BLaER1 treated with 17β-estradiol and CSF1 and Interleukin-3, amounts not matched to agents 10 nM and 100 nM (cell line): ENCODE measurements around the gene DNAJC5.

Source experiments
- H3K27ac ChIP-seq, 11 experiments: shearing (Covaris generic); formaldehyde crosslinking; 2 replicates each; pipeline ENCODE4 v1.8.1; 2022
- H3K27me3 ChIP-seq, 11 experiments: shearing (Covaris generic); formaldehyde crosslinking; 2 replicates each; pipeline ENCODE4 v1.8.1; 2022
- H3K36me3 ChIP-seq, 11 experiments: shearing (Covaris generic); formaldehyde crosslinking; 2 replicates each; pipeline ENCODE4 v1.8.1; 2022
- H3K4me1 ChIP-seq, 10 experiments: shearing (Covaris generic); formaldehyde crosslinking; 2 replicates each; pipeline ENCODE4 v1.8.1; 2022
- H3K4me2 ChIP-seq, 11 experiments: shearing (Covaris generic); formaldehyde crosslinking; 2 replicates each; pipeline ENCODE4 v1.8.1; 2022
- H3K4me3 ChIP-seq, 10 experiments: shearing (Covaris generic); formaldehyde crosslinking; 2 replicates each; pipeline ENCODE4 v1.8.1; 2022
- H3K9ac ChIP-seq, 11 experiments: shearing (Covaris generic); formaldehyde crosslinking; 2 replicates each; pipeline ENCODE4 v1.8.1; 2022
- H3K9me3 ChIP-seq, 11 experiments: shearing (Covaris generic); formaldehyde crosslinking; replicated peaks in 1 of 11; 2 replicates each; pipeline ENCODE4 v1.8.1; 2022
- H4K20me1 ChIP-seq, 11 experiments: shearing (Covaris generic); formaldehyde crosslinking; 2 replicates each; pipeline ENCODE4 v1.8.1; 2022
- Cebpa-rat ChIP-seq, 11 experiments: shearing (Covaris generic); IDR thresholded peaks; 2 replicates each; pipeline ENCODE4 v1.8.1; 2022

DNAJC5 gene

DNA sequence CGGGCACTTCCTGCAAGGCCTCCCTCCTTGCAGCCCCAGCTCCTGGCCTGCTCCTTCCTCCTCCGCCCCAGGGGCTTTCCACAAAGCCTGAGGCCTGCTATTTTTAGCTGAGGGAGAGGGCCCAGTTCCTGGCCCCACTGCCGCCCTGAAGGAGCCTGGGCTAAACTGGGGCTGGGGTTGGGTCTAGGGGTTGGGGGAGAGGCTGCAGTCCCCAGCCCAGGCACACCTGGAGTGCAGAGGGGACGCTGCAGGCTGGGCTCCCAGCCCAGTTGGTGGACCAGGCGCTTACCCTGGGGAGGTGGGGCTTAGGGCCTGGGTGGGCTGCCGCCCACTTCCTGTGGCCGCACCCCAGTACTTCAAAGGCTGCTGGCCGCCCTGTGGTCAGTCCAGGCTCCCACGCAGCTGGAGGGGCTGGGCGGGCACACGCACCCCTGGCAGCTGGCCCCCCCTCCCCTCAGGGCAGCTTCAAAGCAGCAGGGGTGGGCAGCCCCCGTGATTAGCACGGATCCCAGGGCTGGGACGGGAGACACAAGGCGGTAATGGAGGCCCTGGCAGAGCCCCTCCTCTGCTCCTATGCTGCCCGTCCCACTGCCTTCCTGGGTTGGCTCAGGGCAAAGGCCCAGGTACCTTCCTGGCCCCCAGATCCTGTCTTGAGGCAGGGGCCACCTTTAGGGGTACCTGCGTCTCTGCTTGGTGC lies 40.7 kb upstream of the DNAJC5 start:
- Histone ChIP-seq H3K27me3 (no peaks in the 10 kb centered on the region), H3K27ac (peak overlapping the region; percentile 30 to 93 (median 81); a peak in 20 of 22 replicates), H3K9ac (peak overlapping the region; percentile 60 to 85 (median 72); a peak in 21 of 22 replicates), H3K4me1 (peaks cover 70 to 97% (median 83%) of the 10 kb centered on the region in 10 experiments), H3K36me3 (no peaks in the 10 kb centered on the region), H4K20me1 (no peaks in the 10 kb centered on the region), H3K4me2 (peak overlapping the region; percentile 91 to 99 (median 97)), H3K9me3 (peaks cover 0 to 6% (median 0%) of the 10 kb centered on the region in 11 experiments; a peak in 2 of 22 replicates), H3K4me3 (peak overlapping the region in 9 of 10 experiments; percentile 8 to 56 (median 34); a peak in 12 of 20 replicates)
- no peak for TF ChIP-seq Cebpa-rat (IDR thresholded peaks at IDR 0.05)

- Histone ChIP-seq H3K27me3 (no peaks in the 10 kb centered on the region), H3K4me1 (peaks cover 76 to 100% (median 89%) of the 10 kb centered on the region in 10 experiments), H3K36me3 (no peaks in the 10 kb centered on the region), H4K20me1 (no peaks in the 10 kb centered on the region), H3K27ac (peak overlapping the region; percentile 30 to 93 (median 81); a peak in 21 of 22 replicates), H3K4me2 (peak overlapping the region; percentile 91 to 99 (median 97)), H3K9me3 (peaks cover 0 to 3% (median 0%) of the 10 kb centered on the region in 11 experiments; a peak in 2 of 22 replicates), H3K9ac (peak overlapping the region; percentile 60 to 85 (median 72)), H3K4me3 (peak overlapping the region in 9 of 10 experiments; percentile 8 to 56 (median 34); a peak in 12 of 20 replicates)
- TF ChIP-seq Cebpa-rat (IDR thresholded peaks at IDR 0.05): no peak
Measured at GRCh38 chr20:63854766-63855362, 40.1 kb upstream of the DNAJC5 start.

DNA sequence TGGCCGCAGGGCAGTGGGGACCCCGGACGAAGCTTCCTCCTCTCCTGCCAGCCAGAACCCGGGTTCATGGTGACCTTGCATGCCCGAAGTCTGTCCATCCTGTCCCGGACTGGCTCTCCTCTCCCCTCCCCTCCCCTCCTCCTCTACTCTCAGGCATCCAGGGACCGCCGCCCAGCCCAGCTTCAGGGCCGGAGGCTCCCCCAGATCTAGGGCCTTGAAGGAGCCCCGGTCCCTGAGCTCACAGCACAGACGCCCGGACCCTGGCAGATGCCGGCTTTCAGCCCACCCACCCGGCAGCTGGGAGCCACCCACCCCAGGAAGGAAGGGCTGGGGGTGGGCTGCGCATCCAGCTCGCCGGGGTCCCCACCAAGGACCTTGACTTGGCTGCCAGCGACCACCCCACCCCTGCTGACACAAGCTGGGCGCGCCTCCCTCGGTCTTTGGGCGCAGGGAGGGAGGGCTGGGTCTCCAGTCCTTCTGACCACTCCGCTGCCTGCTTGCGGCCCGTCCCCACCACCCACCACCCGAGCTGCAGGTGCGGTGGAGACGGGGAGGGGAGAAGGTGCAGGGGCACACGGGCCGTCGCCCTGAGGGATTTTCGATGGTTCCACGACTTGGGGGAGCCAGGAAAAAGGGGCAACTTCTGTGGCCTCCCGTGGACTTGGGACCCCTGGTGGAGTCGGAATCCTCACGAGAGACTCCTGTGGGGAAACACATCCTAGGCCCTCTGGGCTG lies 39.4 kb upstream of the DNAJC5 start:
- H3K9ac ChIP-seq: peak overlapping the region; percentile 60 to 85 (median 72); a peak in 21 of 22 replicates
- H3K27ac ChIP-seq: peak overlapping the region; percentile 30 to 93 (median 81); a peak in 20 of 22 replicates

DNA sequence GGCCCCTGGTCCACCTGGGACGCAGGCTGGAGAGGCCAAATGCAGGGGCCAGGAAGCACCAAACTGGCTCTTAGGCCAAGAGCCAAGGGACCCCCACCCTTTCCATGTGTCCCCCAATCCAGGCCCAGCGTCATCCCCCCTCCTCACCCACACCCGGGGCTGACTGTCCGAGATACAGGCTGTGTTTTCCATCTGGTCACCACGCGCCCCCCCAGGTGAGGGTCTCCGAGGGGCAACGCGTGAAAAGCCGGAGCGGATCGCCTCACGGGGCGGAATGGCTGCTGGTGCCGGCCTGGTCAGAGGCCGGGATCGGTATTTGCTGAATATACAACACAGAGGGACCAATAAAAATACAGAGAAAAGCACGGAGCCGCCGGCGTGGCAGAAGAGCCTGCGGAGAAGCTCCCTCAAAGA lies 38.8 kb upstream of the DNAJC5 start:
- peak overlapping the region; percentile 91 to 99 (median 97); a peak in 21 of 22 replicates for H3K4me2 ChIP-seq
- no peak for TF ChIP-seq Cebpa-rat (IDR thresholded peaks at IDR 0.05)
- peaks cover 0 to 12% (median 0%) of the 10 kb centered on the region in 11 experiments; a peak in 3 of 22 replicates for H4K20me1 ChIP-seq
- H3K36me3 ChIP-seq: peaks cover 0 to 5% (median 2%) of the 10 kb centered on the region in 11 experiments; a peak in 16 of 22 replicates
- no peak overlapping the region for H3K9ac ChIP-seq
- H3K27ac ChIP-seq: no peak overlapping the region; a peak in 1 of 22 replicates
- peaks cover 80 to 100% (median 91%) of the 10 kb centered on the region in 10 experiments for H3K4me1 ChIP-seq
- H3K27me3 ChIP-seq: no peaks in the 10 kb centered on the region
- H3K4me3 ChIP-seq: no peak overlapping the region
- no peaks in the 10 kb centered on the region for H3K9me3 ChIP-seq

More for the DNA sequence above, 39.4 kb upstream of the DNAJC5 start:
- H3K36me3 ChIP-seq: no peaks in the 10 kb centered on the region; a peak in 3 of 22 replicates
- H3K4me3 ChIP-seq: peak overlapping the region in 5 of 10 experiments; percentile 8 to 56 (median 47); a peak in 5 of 20 replicates
- H3K4me2 ChIP-seq: peak overlapping the region; percentile 91 to 99 (median 97)
- H4K20me1 ChIP-seq: peaks cover 0 to 6% (median 0%) of the 10 kb centered on the region in 11 experiments; a peak in 2 of 22 replicates
- no peaks in the 10 kb centered on the region for H3K9me3 ChIP-seq
- H3K27me3 ChIP-seq: no peaks in the 10 kb centered on the region
- no peak for TF ChIP-seq Cebpa-rat (IDR thresholded peaks at IDR 0.05)
- peaks cover 81 to 100% (median 91%) of the 10 kb centered on the region in 10 experiments for H3K4me1 ChIP-seq

- H3K9ac ChIP-seq: peak overlapping the region; percentile 38 to 77 (median 71); a peak in 20 of 22 replicates
- peaks cover 16 to 22% (median 18%) of the 10 kb centered on the region in 11 experiments for H3K36me3 ChIP-seq
- no peaks in the 10 kb centered on the region for H3K27me3 ChIP-seq
- peak overlapping the region; percentile 2 to 83 (median 78); a peak in 20 of 22 replicates for H3K27ac ChIP-seq
- H3K4me2 ChIP-seq: peak overlapping the region; percentile 80 to 99 (median 96)
- H3K9me3 ChIP-seq: no peaks in the 10 kb centered on the region
- TF ChIP-seq Cebpa-rat (IDR thresholded peaks at IDR 0.05): no peak
- peaks cover 0 to 27% (median 0%) of the 10 kb centered on the region in 11 experiments; a peak in 3 of 22 replicates for H4K20me1 ChIP-seq
- peaks cover 76 to 99% (median 89%) of the 10 kb centered on the region in 10 experiments for H3K4me1 ChIP-seq
- peak overlapping the region in 6 of 10 experiments; percentile 1 to 59 (median 44); a peak in 9 of 20 replicates for H3K4me3 ChIP-seq
Measured at GRCh38 chr20:63857764-63858392, 37.0 kb upstream of the DNAJC5 start.

GRCh38 chr20:63858393-63859165 lies 36.3 kb upstream of the DNAJC5 start:
- H3K27me3 ChIP-seq: no peaks in the 10 kb centered on the region
- TF ChIP-seq Cebpa-rat (IDR thresholded peaks at IDR 0.05): no peak
- peaks cover 16 to 22% (median 18%) of the 10 kb centered on the region in 11 experiments for H3K36me3 ChIP-seq
- H4K20me1 ChIP-seq: peaks cover 0 to 31% (median 0%) of the 10 kb centered on the region in 11 experiments; a peak in 4 of 22 replicates
- H3K9ac ChIP-seq: peak overlapping the region; percentile 38 to 77 (median 71)
- H3K4me3 ChIP-seq: peak overlapping the region in 8 of 10 experiments; percentile 1 to 59 (median 40); a peak in 13 of 20 replicates
- H3K4me2 ChIP-seq: peak overlapping the region; percentile 80 to 99 (median 96)
- H3K27ac ChIP-seq: peak overlapping the region; percentile 2 to 83 (median 78); a peak in 20 of 22 replicates
- H3K4me1 ChIP-seq: peaks cover 79 to 99% (median 93%) of the 10 kb centered on the region in 10 experiments
- no peaks in the 10 kb centered on the region for H3K9me3 ChIP-seq

- no peaks in the 10 kb centered on the region for H3K27me3 ChIP-seq
- peaks cover 16 to 22% (median 18%) of the 10 kb centered on the region in 11 experiments for H3K36me3 ChIP-seq
- peak overlapping the region; percentile 38 to 77 (median 71); a peak in 21 of 22 replicates for H3K9ac ChIP-seq
- H3K4me2 ChIP-seq: peak overlapping the region; percentile 80 to 99 (median 96)
- no peak for TF ChIP-seq Cebpa-rat (IDR thresholded peaks at IDR 0.05)
- peak overlapping the region; percentile 2 to 83 (median 78); a peak in 20 of 22 replicates for H3K27ac ChIP-seq
- no peaks in the 10 kb centered on the region for H3K9me3 ChIP-seq
- peaks cover 78 to 97% (median 90%) of the 10 kb centered on the region in 10 experiments for H3K4me1 ChIP-seq
- peak overlapping the region in 7 of 10 experiments; percentile 5 to 48 (median 37); a peak in 7 of 20 replicates for H3K4me3 ChIP-seq
- peaks cover 0 to 32% (median 0%) of the 10 kb centered on the region in 11 experiments; a peak in 4 of 22 replicates for H4K20me1 ChIP-seq
Measured at GRCh38 chr20:63859166-63859699, 35.7 kb upstream of the DNAJC5 start.
